ENCODE measurements around the gene MZB1.
"Not testable (repeated sequence)": the region's sequence is repeated elsewhere in the genome, so short reads cannot be mapped to it uniquely, and the experiment has no call there.

Gene MZB1

DNA sequence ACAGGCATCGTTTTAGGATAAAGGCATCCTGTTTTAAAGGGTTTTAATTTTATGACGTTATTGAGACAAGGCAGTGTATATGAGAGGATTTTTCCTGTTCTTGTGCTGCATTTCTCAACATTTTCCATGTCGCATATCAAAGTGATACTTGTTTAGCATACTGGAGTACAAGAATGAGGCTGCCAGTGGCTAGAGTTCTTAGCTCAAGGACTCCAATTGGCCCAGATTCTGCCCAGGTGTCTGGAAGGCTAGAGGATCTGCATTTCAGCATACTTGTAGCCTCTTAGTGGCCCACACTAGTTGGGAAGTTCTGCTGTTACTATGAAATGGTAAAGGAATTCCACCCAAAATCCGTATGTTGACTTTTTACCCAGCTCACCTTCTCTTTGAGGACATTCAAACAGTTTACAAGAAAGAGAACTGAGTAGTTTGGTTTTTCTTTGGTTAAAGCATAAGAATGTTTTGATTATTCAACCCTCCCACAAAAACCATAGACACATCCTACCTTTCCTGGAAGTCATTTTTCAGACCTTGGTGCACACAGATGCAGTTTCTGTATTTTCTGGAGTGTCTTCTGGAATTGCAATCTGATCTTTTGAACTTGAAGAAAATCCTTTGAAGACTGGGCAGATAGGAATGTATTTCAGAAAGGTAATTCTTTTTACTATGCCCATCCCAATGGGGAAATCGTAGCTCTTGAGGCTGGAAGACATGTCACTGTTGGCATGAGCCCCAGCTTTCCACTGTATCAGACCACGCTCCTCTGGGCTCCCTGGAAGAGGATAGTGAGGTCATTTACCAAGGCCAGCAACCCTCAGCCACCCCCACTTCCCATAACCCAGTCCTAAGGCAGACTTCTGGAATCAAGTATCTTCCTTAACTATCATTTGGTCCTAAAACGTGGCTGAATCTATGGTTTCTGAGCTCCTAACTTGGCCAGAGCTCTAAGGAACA, 18.0 kb downstream of the MZB1 start:
- no peak for DNase-seq

- peak; percentile 60 for DNase-seq
Measured at GRCh38 chr5:139369181-139369580, 20.5 kb downstream of the MZB1 start.

DNA sequence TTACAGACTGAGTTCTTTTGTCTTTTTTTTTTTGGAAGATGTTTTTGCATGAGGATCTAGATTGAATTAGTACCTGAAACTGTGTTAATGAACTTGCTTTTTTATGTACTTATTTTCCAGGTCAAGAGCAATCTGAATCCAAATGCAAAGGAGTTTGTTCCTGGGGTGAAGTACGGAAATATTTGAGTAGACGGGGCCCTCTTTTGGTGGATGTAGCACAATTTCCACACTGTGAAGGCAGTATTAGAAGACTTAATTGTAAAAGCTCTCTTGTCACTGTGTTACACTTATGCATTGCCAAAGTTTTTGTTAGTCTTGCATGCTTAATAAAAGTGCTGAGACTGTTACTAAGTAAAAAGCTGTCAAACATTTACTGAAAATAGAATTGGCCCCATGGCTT, 21.1 kb downstream of the MZB1 start:
- DNase-seq, result no peak

DNA sequence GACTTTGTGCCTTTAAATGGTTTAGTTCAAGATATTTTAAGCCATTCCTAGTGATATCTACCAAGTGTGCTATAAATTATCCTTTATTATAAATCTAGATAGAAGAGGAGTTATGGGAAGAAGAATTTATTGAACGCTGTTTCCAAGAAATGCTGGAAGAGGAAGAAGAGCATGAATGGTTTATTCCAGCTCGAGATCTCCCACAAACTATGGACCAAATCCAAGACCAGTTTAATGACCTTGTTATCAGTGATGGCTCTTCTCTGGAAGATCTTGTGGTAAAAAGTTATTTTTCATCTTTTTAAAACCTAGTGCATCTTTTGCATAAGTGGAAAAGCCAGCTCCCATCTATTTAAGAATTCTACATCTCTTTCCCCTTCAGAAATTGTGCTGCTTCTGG, 25.2 kb downstream of the MZB1 start:
- no peak for DNase-seq

GRCh38 chr5:139363937-139364336, 25.8 kb downstream of the MZB1 start:
- DNase-seq, result no peak

GRCh38 chr5:139361835-139362429, 27.8 kb downstream of the MZB1 start:
- no peak for DNase-seq

DNA sequence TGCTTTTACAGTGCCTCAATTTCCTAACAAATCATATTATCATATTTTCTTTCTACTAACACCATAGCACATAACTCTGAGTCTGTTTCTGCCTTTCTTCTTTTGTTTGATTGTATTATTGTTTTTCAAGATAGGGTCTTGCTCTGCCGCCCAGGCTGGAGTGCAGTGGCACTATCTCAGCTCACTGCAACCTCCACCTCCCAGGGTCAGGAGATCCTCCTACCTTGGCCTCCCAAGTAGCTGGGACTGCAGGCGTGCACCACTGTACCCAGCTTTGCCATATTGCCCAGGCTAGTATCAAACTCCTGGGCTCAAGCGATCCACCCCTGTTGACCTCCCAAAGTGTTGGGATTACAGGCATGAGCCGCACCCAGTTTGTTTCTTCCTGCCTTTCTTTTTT, 29.3 kb downstream of the MZB1 start:
- no peak for DNase-seq

- DNase-seq, result no peak
Measured at GRCh38 chr5:139358064-139358463, 31.6 kb downstream of the MZB1 start.

- not testable (repeated sequence) for DNase-seq
Measured at GRCh38 chr5:139355900-139356299, 33.8 kb downstream of the MZB1 start.

- no peak for DNase-seq
Measured at GRCh38 chr5:139354186-139354585, 35.5 kb downstream of the MZB1 start.

DNA sequence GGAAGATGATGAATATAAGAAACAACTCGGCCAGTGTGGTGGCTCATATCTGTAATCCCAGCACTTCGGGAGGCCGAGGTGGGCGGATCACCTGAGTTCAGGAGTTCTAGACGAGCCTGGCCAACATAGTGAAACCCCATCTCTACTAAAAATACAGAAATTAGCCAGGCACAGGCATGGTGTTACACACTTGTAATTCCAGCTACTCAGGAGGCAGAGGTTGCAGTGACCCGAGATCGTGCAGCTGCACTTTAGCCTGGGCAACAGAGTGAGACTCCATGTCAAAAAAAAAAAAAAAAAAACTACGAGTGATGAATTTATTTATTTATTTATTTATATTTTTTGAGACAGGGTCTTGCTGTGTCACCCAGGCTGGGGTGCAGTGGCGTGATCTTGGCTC, 41.9 kb downstream of the MZB1 start:
- DNase-seq, result not testable (repeated sequence)

- not testable (repeated sequence) for DNase-seq
Measured at GRCh38 chr5:139345442-139345841, 44.3 kb downstream of the MZB1 start.

- no peak for DNase-seq
Measured at GRCh38 chr5:139344177-139344576, 45.5 kb downstream of the MZB1 start.

- no peak for DNase-seq
Measured at GRCh38 chr5:139343476-139343875, 46.2 kb downstream of the MZB1 start.

DNA sequence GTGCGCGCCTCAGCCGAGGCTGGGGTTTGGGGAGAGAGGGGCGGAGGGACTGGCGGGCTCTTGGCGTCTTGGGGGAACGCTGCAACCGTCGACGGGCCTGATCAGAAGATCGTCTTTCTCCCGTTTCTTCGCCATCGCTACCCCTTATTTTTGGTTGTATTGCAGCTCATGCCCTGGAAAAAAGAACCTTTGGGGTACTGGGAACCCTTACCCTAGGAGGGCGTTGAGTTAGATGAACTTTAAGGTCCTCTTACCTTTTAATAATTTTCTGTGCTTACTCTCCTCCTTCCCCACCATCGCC, 47.3 kb downstream of the MZB1 start:
- no peak for DNase-seq

DNA sequence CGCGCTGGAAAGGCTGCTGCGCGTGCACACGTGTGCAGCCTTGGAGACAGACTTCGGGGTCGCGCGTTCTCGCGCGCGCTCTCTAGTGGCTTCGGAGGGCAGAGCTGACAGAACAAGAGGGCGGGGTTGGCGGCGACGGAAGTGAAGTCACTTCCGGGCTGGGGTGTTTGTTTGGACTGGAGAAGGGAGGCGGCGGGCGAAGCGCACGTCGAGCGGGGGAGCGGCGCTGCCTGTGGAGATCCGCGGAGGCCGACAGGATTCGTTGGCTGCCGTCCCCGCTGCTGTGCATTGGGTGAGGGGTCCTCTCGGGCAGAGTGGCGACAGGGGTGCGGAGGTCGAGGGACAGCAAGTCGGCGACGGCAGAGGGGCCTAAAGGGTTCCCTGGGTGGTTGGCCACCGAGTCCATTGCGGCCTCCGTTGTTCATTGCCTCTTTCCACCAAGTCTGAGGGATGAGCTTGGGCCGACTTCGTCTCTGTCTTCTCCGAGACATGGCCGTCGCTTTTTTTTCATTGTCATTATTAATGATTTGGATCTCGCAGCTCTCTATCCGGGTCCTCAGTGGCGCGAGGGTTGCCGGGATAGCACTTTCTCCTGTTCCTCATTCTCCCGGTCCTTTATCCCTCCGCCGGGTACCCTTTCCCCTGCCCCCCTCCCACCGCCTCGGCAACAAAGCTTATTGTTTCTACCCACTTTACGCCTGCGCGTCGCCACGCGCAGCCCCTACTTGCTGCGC, 47.9 kb downstream of the MZB1 start, which contains the start of gene PAIP2:
PAIP2 (plus strand) TSS at position 166 of the 734 bp plus-strand sequence. CDS start 21,931 bp downstream, outside the sequence.
- DNase-seq, result peak; percentile 96

GRCh38 chr5:139341187-139341688, 48.5 kb downstream of the MZB1 start:
- no peak for DNase-seq

DNA sequence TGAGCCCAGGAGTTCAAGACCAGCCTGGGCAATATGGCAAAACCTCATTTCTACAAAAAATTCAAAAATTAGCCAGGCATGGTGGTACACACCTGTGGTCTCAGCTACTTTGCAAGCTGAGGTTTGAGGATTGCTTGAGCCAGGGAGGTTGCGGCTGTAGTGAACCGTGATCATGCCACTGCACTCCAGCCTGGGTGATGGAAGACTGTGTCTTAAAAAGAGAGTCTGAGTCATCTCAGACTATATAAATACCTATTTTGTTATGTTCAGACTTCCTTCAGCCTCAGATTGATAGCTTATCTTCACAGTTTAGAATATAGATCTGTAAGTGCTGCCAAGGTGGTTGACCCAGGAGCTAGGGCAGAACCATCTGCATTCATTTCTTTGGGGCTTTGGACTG, 49.7 kb downstream of the MZB1 start:
- no peak for DNase-seq
